Prostate gland (tissue), 2 donors: ENCODE results near the gene ERMARD. TPM values are rescaled to one million over a fixed set of nuclear protein-coding genes. Genes with fewer than 3 reads are reported as not detected.

ENCODE experiments used
- DNase-seq: peaks from one replicate; pipeline ENCODE4 v3.0.0-alpha.2; 2019; ENCODE audit warnings: low spot score
- H3K27ac ChIP-seq, 2 donors: fragments of 200-600 bp; sonication (generic); 2 replicates each; pipeline ENCODE4 v1.5.1; 2017 to 2019
- H3K27me3 ChIP-seq: fragments of 200-600 bp; sonication (generic); replicated peaks from 2 replicates; pipeline ENCODE4 v1.5.1; 2019; ENCODE audit not compliant: insufficient read depth
- H3K36me3 ChIP-seq, 2 donors: fragments of 200-600 bp; sonication (generic); 1 replicate in 1 of 2; 2 replicates in 1 of 2; pipeline versions ENCODE4 v1.5.1 to v1.8.1; 2017 to 2019
- H3K4me1 ChIP-seq: fragments of 200-600 bp; sonication (generic); replicated peaks from 2 replicates; pipeline ENCODE4 v1.5.1; 2019
- H3K4me3 ChIP-seq, 2 donors: fragments of 200-600 bp; sonication (generic); 2 replicates each; pipeline ENCODE4 v1.5.1; 2017 to 2019
- H3K9me3 ChIP-seq: fragments of 200-600 bp; sonication (generic); 2 replicates; pipeline ENCODE4 v1.5.1; 2017
- CTCF ChIP-seq, 4 experiments: fragments of 200-600 bp in 2 of 4; fragments of 450-650 bp in 2 of 4; sonication (generic) in 2 of 4; IDR thresholded peaks; 1 replicate in 3 of 4; 2 replicates in 1 of 4; pipeline ENCODE4 v1.5.1; 2016 to 2019; ENCODE audit warnings: antibody characterized with exemption in 4 of 4, mild to moderate bottlenecking in 2 of 4, moderate library complexity in 2 of 4
- POLR2A ChIP-seq: fragments of 450-650 bp; IDR thresholded peaks from one replicate; pipeline ENCODE4 v1.6.1; 2016; ENCODE audit warnings: antibody characterized with exemption, mild to moderate bottlenecking
- POLR2AphosphoS5 ChIP-seq: sonication (generic); formaldehyde crosslinking; IDR thresholded peaks from one replicate; pipeline ENCODE4 v1.6.1; 2017; ENCODE audit warnings: antibody characterized with exemption
- WGBS: methylation state at CpG from one replicate; pipeline ENCODE4 v1.1.5; 2018; 5-methylcytosine and 5-hydroxymethylcytosine counted together
- intact Hi-C: fragments of 100-400 bp; cut with DNase I; formaldehyde crosslinking; loops from one replicate; pipeline ENCODE4 v1.14.2; 2022
- total RNA-seq, 2 donors: library from RNA; depleted of rRNA; stranded (reverse); fragments of >200 nt; gene quantifications; one replicate each; pipeline ENCODE4 v1.1.0, GENCODE V29; 2016

The ERMARD gene
- total RNA-seq, 2 donors from 2014 or later = 23.7 to 33.2 TPM

- intact Hi-C loops = no loop called here
- TF ChIP-seq CTCF (IDR thresholded peaks at IDR 0.05) (no peak), POLR2AphosphoS5 (no peak)
- WGBS = 68% methylated on average over 2 of the region's 2 CpGs
These were observed 68.9 kb downstream of the ERMARD start for GRCh38 chr6:169820358-169820757.

GRCh38 chr6:169824021-169824420 is 72.6 kb downstream of the ERMARD start:
- no peaks in the 10 kb centered on the region for H3K36me3 ChIP-seq
- H3K4me1 ChIP-seq = no peaks in the 10 kb centered on the region
- no peak overlapping the region for H3K4me3 ChIP-seq
- 88% methylated on average over 9 of the region's 9 CpGs for WGBS
- no peak for DNase-seq
- no peak overlapping the region for H3K27ac ChIP-seq
- H3K27me3 ChIP-seq = no peaks in the 10 kb centered on the region
- no peaks in the 10 kb centered on the region for H3K9me3 ChIP-seq
- TF ChIP-seq POLR2AphosphoS5 = no peak
- intact Hi-C loops = no loop called here

More at GRCh38 chr6:169820358-169820757, 68.9 kb downstream of the ERMARD start:
- H3K36me3 ChIP-seq = no peaks in the 10 kb centered on the region
- no peak for DNase-seq
- no peaks in the 10 kb centered on the region for H3K4me1 ChIP-seq
- H3K27me3 ChIP-seq = no peaks in the 10 kb centered on the region
- no peak overlapping the region for H3K4me3 ChIP-seq
- no peak overlapping the region for H3K27ac ChIP-seq
- no peaks in the 10 kb centered on the region for H3K9me3 ChIP-seq

GRCh38 chr6:169824848-169825557 is 73.6 kb downstream of the ERMARD start:
- WGBS = 87% methylated on average over 15 of the region's 15 CpGs
- intact Hi-C loops = no loop called here
- DNase-seq = no peak

GRCh38 chr6:169825558-169826225 is 74.3 kb downstream of the ERMARD start:
- 89% methylated on average over 12 of the region's 12 CpGs for WGBS
- Histone ChIP-seq H3K4me1 (no peaks in the 10 kb centered on the region), H3K36me3 (no peaks in the 10 kb centered on the region), H3K9me3 (no peaks in the 10 kb centered on the region), H3K27me3 (no peaks in the 10 kb centered on the region), H3K4me3 (no peak overlapping the region), H3K27ac (no peak overlapping the region)
- TF ChIP-seq CTCF (IDR thresholded peaks at IDR 0.05) = no peak
- TF ChIP-seq POLR2AphosphoS5 = no peak
- no peak for TF ChIP-seq POLR2A
- intact Hi-C loops = no loop called here
- no peak for DNase-seq

More at GRCh38 chr6:169824848-169825557, 73.6 kb downstream of the ERMARD start:
- Histone ChIP-seq H3K4me1 (no peaks in the 10 kb centered on the region), H3K9me3 (no peaks in the 10 kb centered on the region), H3K36me3 (no peaks in the 10 kb centered on the region), H3K27ac (no peak overlapping the region), H3K4me3 (no peak overlapping the region), H3K27me3 (no peaks in the 10 kb centered on the region)
- TF ChIP-seq POLR2AphosphoS5 (no peak), POLR2A (no peak), CTCF (IDR thresholded peaks at IDR 0.05) (no peak)

GRCh38 chr6:169826697-169827096 is 75.3 kb downstream of the ERMARD start:
- no peak overlapping the region for H3K4me3 ChIP-seq
- H3K4me1 ChIP-seq = no peaks in the 10 kb centered on the region
- no peaks in the 10 kb centered on the region for H3K36me3 ChIP-seq
- no peaks in the 10 kb centered on the region for H3K9me3 ChIP-seq
- no peaks in the 10 kb centered on the region for H3K27me3 ChIP-seq
- no peak overlapping the region for H3K27ac ChIP-seq
- TF ChIP-seq POLR2A (no peak), POLR2AphosphoS5 (no peak), CTCF (IDR thresholded peaks at IDR 0.05) (no peak)
- no peak for DNase-seq
- intact Hi-C loops = no loop called here
